Occipital lobe (tissue), 2 donors: ENCODE data around the gene BZW2. TPM values are rescaled to one million over a fixed set of nuclear protein-coding genes. Genes with fewer than 3 reads are reported as not detected.

Experiments
- DNase-seq: peaks from one replicate; lab custom pipeline; 2025; lab: John Stamatoyannopoulos, UW
- total RNA-seq: library from RNA; depleted of rRNA; stranded (reverse); fragments of >200 nt; gene quantifications from one replicate; pipeline ENCODE4 v1.2.3, GENCODE V29; 2014

Gene BZW2
- total RNA-seq, 1 donor from 2014 or later: 85.2 TPM

DNA sequence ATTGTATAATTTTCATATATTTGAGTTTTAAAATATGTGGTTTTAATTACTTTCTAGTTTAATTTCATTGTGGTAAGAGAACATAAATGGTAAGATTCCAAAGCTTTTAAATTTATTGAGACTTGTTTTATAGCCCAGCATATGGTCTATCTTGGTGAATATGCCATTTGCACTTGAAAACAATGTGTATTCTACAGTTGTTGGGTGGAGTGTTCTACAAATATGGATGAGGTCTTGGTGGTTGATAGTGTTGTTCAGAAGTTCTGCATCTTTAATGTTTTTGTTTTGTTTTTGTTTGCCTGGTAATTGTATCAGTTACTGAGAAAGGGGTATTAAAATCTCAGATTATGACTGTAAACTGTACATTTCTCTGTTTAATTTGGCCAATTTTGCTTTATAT, 69.9 kb downstream of the BZW2 start:
- no peak for DNase-seq

DNA sequence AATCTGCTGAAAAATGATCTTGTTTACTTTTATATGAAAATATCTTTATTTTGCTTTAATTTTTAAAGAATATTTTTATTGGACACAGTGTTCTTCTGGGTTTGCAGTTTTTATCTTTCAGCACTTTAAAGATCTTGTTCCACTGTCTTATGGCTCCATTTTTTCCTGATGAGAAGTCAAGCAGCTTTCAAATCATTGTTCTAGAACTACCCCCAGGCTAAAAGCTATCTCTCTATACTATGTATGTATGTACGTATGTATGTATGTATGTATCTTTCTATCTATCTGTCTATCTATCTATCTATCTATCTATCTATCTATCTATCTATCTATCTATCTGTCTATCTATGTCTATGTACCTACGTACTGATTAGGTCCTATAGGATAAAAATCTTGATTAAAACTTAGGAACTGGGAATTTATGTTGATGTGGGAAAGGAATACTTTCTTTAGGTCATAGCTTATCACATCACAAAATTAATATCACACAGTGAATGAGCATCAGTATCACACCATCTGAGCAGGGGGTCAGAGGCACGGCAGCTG, 72.2 kb downstream of the BZW2 start:
- DNase-seq: no peak

DNA sequence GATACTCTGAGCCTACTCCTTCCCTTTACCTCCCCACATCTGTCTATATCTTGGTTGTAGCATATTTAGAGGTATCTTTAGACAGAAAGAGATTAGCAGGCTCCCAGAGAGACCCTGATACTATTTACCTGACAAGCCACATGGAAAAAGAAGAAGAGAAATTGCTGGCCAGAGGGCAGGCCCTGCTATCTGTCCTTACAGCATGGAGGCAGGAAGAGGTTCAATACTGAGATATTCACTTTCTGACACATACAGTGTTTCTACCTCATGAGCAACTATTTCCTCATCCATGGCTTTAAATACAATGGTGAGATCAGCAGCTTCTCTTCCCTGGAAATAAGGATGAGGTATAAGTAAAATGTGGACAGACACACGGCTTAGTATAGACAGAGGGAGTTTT, 73.7 kb downstream of the BZW2 start:
- no peak for DNase-seq

DNA sequence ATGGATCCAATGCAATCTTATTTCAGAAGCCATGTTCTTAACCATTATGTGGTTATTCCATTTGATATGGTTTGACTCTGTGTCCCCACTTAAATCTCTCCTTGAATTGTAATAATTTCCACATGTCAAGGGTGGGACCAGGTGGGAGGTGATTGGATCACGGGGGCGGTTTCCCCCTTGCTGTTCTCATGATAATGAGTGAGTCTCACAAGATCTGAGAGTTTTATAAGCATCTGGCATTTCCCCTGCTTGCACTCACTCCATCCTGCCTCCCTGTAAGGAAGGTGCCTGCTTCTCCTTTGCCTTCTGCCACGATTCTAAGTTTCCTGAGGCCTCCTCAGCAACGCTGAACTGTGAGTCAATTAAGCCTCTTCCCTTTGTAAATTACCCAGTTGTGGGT, 75.6 kb downstream of the BZW2 start:
- DNase-seq: no peak

- DNase-seq: no peak
Observed at GRCh38 chr7:16724344-16724743, 78.4 kb downstream of the BZW2 start.

- DNase-seq: no peak
Observed at GRCh38 chr7:16726189-16726588, 80.2 kb downstream of the BZW2 start.

GRCh38 chr7:16727736-16728135, 81.8 kb downstream of the BZW2 start:
- DNase-seq: no peak

GRCh38 chr7:16728811-16729210, 82.8 kb downstream of the BZW2 start:
- DNase-seq: no peak

GRCh38 chr7:16729541-16729940, 83.6 kb downstream of the BZW2 start:
- DNase-seq: no peak

- DNase-seq: no peak
Observed at GRCh38 chr7:16730937-16731336, 85.0 kb downstream of the BZW2 start.

DNA sequence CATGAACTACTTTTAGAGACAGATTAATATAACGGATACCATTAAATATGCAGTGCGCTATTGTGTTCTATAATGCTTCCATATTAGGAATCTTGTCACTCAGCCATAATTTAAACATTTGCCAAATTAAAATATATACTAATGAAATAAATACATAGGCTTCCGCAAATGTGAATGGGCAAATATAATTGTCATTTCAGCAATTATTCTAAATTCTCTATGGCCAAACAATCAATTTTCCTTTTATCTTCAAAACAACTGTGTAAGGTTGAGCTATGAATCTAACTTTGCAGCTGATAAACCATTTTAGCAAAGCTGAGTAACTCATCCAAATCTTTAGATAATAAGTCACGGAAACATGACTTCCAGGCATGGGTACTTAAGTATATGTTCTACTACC, 86.8 kb downstream of the BZW2 start:
- DNase-seq: no peak

GRCh38 chr7:16734148-16734726, 88.3 kb downstream of the BZW2 start:
- DNase-seq: no peak

DNA sequence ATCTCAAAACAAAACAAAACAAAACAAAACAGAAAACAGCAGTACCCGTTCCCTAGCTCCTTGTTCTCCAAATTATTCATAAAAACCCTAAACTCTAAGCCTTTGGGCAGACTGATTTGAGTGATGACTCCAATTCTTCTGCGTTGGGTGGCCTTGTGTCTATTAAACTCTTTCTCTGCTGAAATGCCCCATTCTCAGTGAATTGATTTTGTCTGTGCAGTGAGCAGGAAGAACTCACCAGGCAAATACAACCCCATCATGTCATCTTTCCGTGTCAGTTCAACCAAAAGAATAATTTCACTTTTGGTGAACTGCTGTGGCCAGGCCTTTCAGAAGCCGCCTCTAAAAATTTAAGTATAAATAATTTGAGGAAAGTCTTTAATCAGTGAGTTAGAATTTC, 89.0 kb downstream of the BZW2 start:
- DNase-seq: no peak

- DNase-seq: no peak
Observed at GRCh38 chr7:16738011-16738688, 92.2 kb downstream of the BZW2 start.

GRCh38 chr7:16739863-16740622, 94.1 kb downstream of the BZW2 start:
- DNase-seq: peak; percentile 25

DNA sequence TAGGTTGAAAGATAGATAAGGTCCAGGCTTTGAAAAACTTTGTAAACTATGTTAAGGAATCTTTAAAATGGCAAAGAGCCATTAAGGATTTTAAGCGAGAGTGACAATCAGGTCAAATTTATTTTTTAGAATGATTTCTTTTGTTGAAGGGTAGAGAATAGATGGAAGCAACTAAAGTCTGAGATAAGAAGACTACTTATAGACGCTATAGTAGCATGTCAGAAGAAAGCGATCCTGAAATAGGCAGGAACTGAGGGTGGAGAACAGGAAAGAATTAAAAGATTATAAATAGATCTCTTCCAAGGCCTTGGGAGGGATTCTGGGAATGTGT, 94.6 kb downstream of the BZW2 start:
- no peak for DNase-seq

DNA sequence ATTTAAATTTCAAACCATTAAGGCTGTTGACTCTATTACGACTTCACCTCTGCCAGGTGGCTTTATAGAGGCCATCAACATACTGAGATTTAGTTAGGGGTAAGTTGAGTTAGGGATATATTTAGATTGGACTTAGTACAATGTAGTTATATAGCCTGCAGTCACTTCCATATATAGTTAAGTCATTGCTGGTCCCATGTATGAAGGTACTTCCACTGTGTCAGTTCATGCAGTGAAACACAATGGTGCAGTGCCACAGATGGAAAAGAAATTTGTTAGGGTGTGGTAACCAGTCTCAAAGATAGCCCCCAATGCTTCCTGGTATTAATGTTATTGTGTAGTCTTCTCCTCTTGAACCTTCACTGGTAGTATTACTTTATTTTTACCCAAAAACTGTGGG, 95.0 kb downstream of the BZW2 start:
- no peak for DNase-seq

GRCh38 chr7:16741676-16742075, 95.7 kb downstream of the BZW2 start:
- DNase-seq: no peak

DNA sequence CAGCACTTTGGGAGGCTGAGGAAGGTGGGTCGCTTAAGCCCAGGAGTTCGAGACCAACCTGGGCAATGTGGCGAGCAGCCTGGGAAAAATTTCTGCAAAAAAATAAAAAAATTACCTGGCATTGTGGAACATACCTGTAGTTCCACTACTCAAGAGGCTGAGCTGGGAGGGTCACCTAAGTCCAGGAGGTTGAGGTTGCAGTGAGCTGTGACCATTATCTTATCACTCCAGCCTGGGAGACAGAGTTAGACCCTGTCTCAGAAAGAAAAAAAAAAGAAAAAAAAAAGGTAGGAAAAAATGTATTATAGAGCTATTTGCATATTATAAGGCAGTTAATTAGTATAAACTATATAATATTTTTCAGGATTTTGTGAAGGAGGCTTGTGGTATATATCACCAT, 96.6 kb downstream of the BZW2 start:
- no peak for DNase-seq

DNA sequence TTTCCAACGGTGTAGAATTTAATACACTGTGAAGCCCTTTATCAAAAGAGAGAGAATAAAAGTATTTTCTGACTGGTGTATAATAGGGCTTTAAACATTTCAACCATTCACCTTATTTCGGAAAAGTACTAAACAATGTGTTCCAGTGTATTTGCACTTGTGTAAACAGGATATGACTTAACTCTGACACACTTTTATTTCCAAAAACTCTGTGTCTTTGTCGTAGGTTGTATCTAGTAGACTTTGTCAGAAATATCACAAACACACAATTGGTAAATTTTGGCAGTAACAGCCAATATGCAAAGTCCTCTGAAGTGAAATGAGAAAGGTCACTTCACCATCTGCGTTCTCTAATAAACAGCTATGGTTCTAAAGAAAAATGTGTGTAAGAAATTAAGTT, 97.3 kb downstream of the BZW2 start:
- no peak for DNase-seq

GRCh38 chr7:16744518-16745250, 98.7 kb downstream of the BZW2 start:
- DNase-seq: no peak

GRCh38 chr7:16745645-16746044, 99.7 kb downstream of the BZW2 start:
- DNase-seq: no peak
